Hypothalamus (tissue), 51 donors: ENCODE data around the gene NBPF12.
A peak's percentile ranks its signal among the peaks of the same experiment; 100 is the strongest.
"Not testable (repeated sequence)": the region's sequence is repeated elsewhere in the genome, so short reads cannot be mapped to it uniquely, and the experiment has no call there.

Experiments used
- DNase-seq, 51 donors: peaks; one replicate each; lab custom pipeline; 2025; lab: John Stamatoyannopoulos, UW

NBPF12 gene

GRCh38 chr1:146938242-146938902 is at the start of gene NBPF12:
Gene NBPF12 (plus strand): TSS chr1:146938324. CDS start chr1:146960144, 21,820 bp downstream.
- peak in 49 of 51 donors; percentile 15 to 86 (median 67) for DNase-seq

GRCh38 chr1:146891355-146891754 is 46.8 kb upstream of the NBPF12 start:
- not testable (repeated sequence) for DNase-seq

- DNase-seq = not testable (repeated sequence)
Observed at GRCh38 chr1:146892331-146892730, 45.8 kb upstream of the NBPF12 start.

- DNase-seq = not testable (repeated sequence)
Observed at GRCh38 chr1:146907565-146908261, 30.4 kb upstream of the NBPF12 start.

- not testable (repeated sequence) for DNase-seq
Observed at GRCh38 chr1:146912975-146913374, 25.1 kb upstream of the NBPF12 start.

- DNase-seq = not testable (repeated sequence)
Observed at GRCh38 chr1:146920811-146921210, 17.3 kb upstream of the NBPF12 start.

GRCh38 chr1:146922614-146923013 is 15.5 kb upstream of the NBPF12 start:
- not testable (repeated sequence) for DNase-seq

- DNase-seq = not testable (repeated sequence)
Observed at GRCh38 chr1:146924106-146924505, 14.0 kb upstream of the NBPF12 start.

- DNase-seq = not testable (repeated sequence)
Observed at GRCh38 chr1:146926413-146926812, 11.7 kb upstream of the NBPF12 start.

GRCh38 chr1:146930225-146930624 is 7.9 kb upstream of the NBPF12 start:
- not testable (repeated sequence) for DNase-seq

GRCh38 chr1:146934390-146935223 is 3.5 kb upstream of the NBPF12 start:
- DNase-seq = not testable (repeated sequence)

GRCh38 chr1:146937462-146937861 is 662 bp upstream of the NBPF12 start:
- not testable (repeated sequence) for DNase-seq

GRCh38 chr1:146938927-146939786 is 1.0 kb downstream of the NBPF12 start:
- peak in 12 of 51 donors; percentile 1 to 25 (median 8) for DNase-seq

- DNase-seq = not testable (repeated sequence)
Observed at GRCh38 chr1:146940293-146940692, 2.2 kb downstream of the NBPF12 start.

GRCh38 chr1:146943342-146943886 is 5.3 kb downstream of the NBPF12 start:
- DNase-seq = not testable (repeated sequence)

- DNase-seq = not testable (repeated sequence)
Observed at GRCh38 chr1:146948127-146948526, 10.0 kb downstream of the NBPF12 start.

- DNase-seq = not testable (repeated sequence)
Observed at GRCh38 chr1:146964340-146964739, 26.2 kb downstream of the NBPF12 start.

GRCh38 chr1:146966351-146966750 is 28.2 kb downstream of the NBPF12 start:
- DNase-seq = peak in 2 of 51 donors; percentile 2 to 6

GRCh38 chr1:146970656-146971055 is 32.5 kb downstream of the NBPF12 start:
- not testable (repeated sequence) for DNase-seq

- not testable (repeated sequence) for DNase-seq
Observed at GRCh38 chr1:146972681-146973080, 34.6 kb downstream of the NBPF12 start.
